ENCODE data around the gene DNAJC13. TPM values are rescaled to one million over a fixed set of nuclear protein-coding genes. Genes with fewer than 3 reads are reported as not detected.

Gene DNAJC13
- total RNA-seq, 1 experiment from 2014 or later = 18.1 TPM

- Histone ChIP-seq H3K27ac (ENCODE audit: insufficient read length, low read depth, low read length) (no peak overlapping the region), H2BK5ac (ENCODE audit: insufficient read length, low read length) (no peak overlapping the region), H3K4me1 (ENCODE audit: insufficient read depth, low read length) (no peaks in the 10 kb centered on the region), H4K91ac (ENCODE audit: insufficient read length, low read depth, low read length) (no peak overlapping the region), H3K18ac (ENCODE audit: insufficient read length, low read depth, low read length) (no peak overlapping the region), H2AK5ac (ENCODE audit: insufficient read length, low read length) (no peak overlapping the region), H3K23ac (ENCODE audit: insufficient read length, low read depth, low read length) (no peak overlapping the region), H2AFZ (ENCODE audit: low read length) (no peak overlapping the region), H3K23me2 (ENCODE audit: insufficient read length, low read depth, low read length, poor library complexity, severe bottlenecking) (no peaks in the 10 kb centered on the region), H3K56ac (ENCODE audit: insufficient read length, low read depth, low read length) (no peak overlapping the region), H3K4me2 (ENCODE audit: insufficient read depth, insufficient read length, low read length) (no peak overlapping the region), H4K8ac (replicated peaks; ENCODE audit: insufficient read length, low read depth, low read length) (no peak overlapping the region), H3K9ac (ENCODE audit: extremely low read depth, insufficient read length, low read length) (no peak overlapping the region), H2BK15ac (ENCODE audit: low read depth, low read length) (no peak overlapping the region), H3T11ph (ENCODE audit: low read length) (no peak overlapping the region), H2BK20ac (ENCODE audit: low read depth, low read length, poor library complexity, severe bottlenecking) (no peak overlapping the region), H3K79me1 (ENCODE audit: insufficient read depth, low read depth, low read length, poor library complexity, severe bottlenecking) (peaks cover 9% of the 10 kb centered on the region), H3K14ac (ENCODE audit: insufficient read depth, low read length) (no peak overlapping the region), H3K27me3 (ENCODE audit: insufficient read depth, low read length) (no peaks in the 10 kb centered on the region), H3K4ac (ENCODE audit: low read depth, low read length) (no peak overlapping the region), H2BK120ac (ENCODE audit: low read depth, low read length, poor library complexity, severe bottlenecking) (no peak overlapping the region), H3K79me2 (ENCODE audit: insufficient read depth, low read length) (no peaks in the 10 kb centered on the region; the same call in 1 of the 2 replicates), H4K20me1 (ENCODE audit: control insufficient read depth, insufficient read depth, insufficient read length) (no peaks in the 10 kb centered on the region), H2BK12ac (ENCODE audit: insufficient read length, low read depth, low read length) (no peak overlapping the region), H3K9me3 (ENCODE audit: control insufficient read depth, low read depth, low read length) (no peaks in the 10 kb centered on the region), H4K5ac (ENCODE audit: insufficient read length, low read depth, low read length) (no peak overlapping the region)
- DNase-seq = no peak
- Mint-ChIP-seq H3K4me3 (no peak overlapping the region), H3K4me1 (no peaks in the 10 kb centered on the region), H3K36me3 (ENCODE audit: insufficient read depth in 1 of 3, low read depth in 3 of 3) (peaks cover 0 to 5% (median 0%) of the 10 kb centered on the region in 3 experiments; a peak in 2 of 7 replicates), H3K9me3 (no peaks in the 10 kb centered on the region), H3K27ac (no peak overlapping the region), H3K27me3 (ENCODE audit: low read depth) (no peaks in the 10 kb centered on the region)
- TF ChIP-seq CTCF (conservative IDR thresholded peaks at IDR 0.05) = no peak
- WGBS (ENCODE audit: extremely low coverage, insufficient read length, low lambda C conversion rate) = no CpG with 5 or more reads among the region's 2 CpGs
Observed at GRCh38 chr3:132432639-132433038, 15.3 kb downstream of the DNAJC13 start.
